HL-60/S4 treated with phorbol 12-myristate 13-acetate at 8.2 ng/mL for 4 days and 3 days (cell line): ENCODE results near the gene MTRF1.
"Not testable (repeated sequence)": the region's sequence is repeated elsewhere in the genome, so short reads cannot be mapped to it uniquely, and the experiment has no call there.

ENCODE experiments used
- in situ Hi-C: fragments of 300-500 bp; cut with MboI; formaldehyde crosslinking; loops from 2 replicates; pipeline ENCODE4 v1.15.0; 2022; ENCODE audit warnings: low sequenced_read_pairs

MTRF1 gene

GRCh38 chr13:41282129-41282571 is 18.8 kb upstream of the MTRF1 start:
- in situ Hi-C loops, result no loop called here

GRCh38 chr13:41279156-41279555 is 15.8 kb upstream of the MTRF1 start:
- in situ Hi-C loops, result not testable (repeated sequence)

GRCh38 chr13:41276824-41277223 is 13.4 kb upstream of the MTRF1 start:
- in situ Hi-C loops, result no loop called here

- in situ Hi-C loops, result no loop called here
Observed at GRCh38 chr13:41274881-41275280, 11.5 kb upstream of the MTRF1 start.

- in situ Hi-C loops, result no loop called here
Observed at GRCh38 chr13:41273831-41274441, 10.6 kb upstream of the MTRF1 start.

GRCh38 chr13:41271456-41272285 is 8.3 kb upstream of the MTRF1 start:
- in situ Hi-C loops, result no loop called here

- in situ Hi-C loops, result no loop called here
Observed at GRCh38 chr13:41268764-41269163, 5.4 kb upstream of the MTRF1 start.

GRCh38 chr13:41267106-41267505 is 3.7 kb upstream of the MTRF1 start:
- in situ Hi-C loops, result no loop called here

GRCh38 chr13:41259875-41260501 is 3.4 kb downstream of the MTRF1 start:
- in situ Hi-C loops, result no loop called here

- in situ Hi-C loops, result no loop called here
Observed at GRCh38 chr13:41257535-41257934, 5.8 kb downstream of the MTRF1 start.

- in situ Hi-C loops, result no loop called here
Observed at GRCh38 chr13:41254902-41255301, 8.5 kb downstream of the MTRF1 start.

- in situ Hi-C loops, result no loop called here
Observed at GRCh38 chr13:41250993-41251392, 12.4 kb downstream of the MTRF1 start.

- in situ Hi-C loops, result no loop called here
Observed at GRCh38 chr13:41246969-41247680, 16.3 kb downstream of the MTRF1 start.

- in situ Hi-C loops, result no loop called here
Observed at GRCh38 chr13:41244556-41244955, 18.8 kb downstream of the MTRF1 start.

- in situ Hi-C loops, result no loop called here
Observed at GRCh38 chr13:41241626-41242025, 21.8 kb downstream of the MTRF1 start.

- in situ Hi-C loops, result no loop called here
Observed at GRCh38 chr13:41236369-41236768, 27.0 kb downstream of the MTRF1 start.

GRCh38 chr13:41232578-41233480 is 30.5 kb downstream of the MTRF1 start:
- in situ Hi-C loops, result no loop called here

GRCh38 chr13:41231786-41232185 is 31.6 kb downstream of the MTRF1 start:
- in situ Hi-C loops, result no loop called here

- in situ Hi-C loops, result no loop called here
Observed at GRCh38 chr13:41231025-41231677, 32.2 kb downstream of the MTRF1 start.

GRCh38 chr13:41229356-41229755 is 34.0 kb downstream of the MTRF1 start:
- in situ Hi-C loops, result no loop called here
